A549 (cell line): Measurements from ENCODE around the gene KMO.

ENCODE experiments used
- NPAS2 ChIP-seq: fragments of 250-450 bp; sonication (Bioruptor Pico); IDR thresholded peaks from 2 replicates; pipeline ENCODE4 v1.8.0; 2022; ENCODE audit warnings: mild to moderate bottlenecking, moderate library complexity, borderline replicate concordance
- SMC3 ChIP-seq: fragments of >200 bp; sonication (Bioruptor Twin); formaldehyde crosslinking; IDR thresholded peaks from 3 replicates; pipeline ENCODE4 v1.6.1; 2018; ENCODE audit warnings: inconsistent platforms
- SREBF2 ChIP-seq: fragments of 450-650 bp; IDR thresholded peaks from 2 replicates; pipeline ENCODE4 v1.6.1; 2014; ENCODE audit warnings: mild to moderate bottlenecking, moderate library complexity
- TF ChIP-seq, protein P1 (sequence below): fragments of >200 bp; sonication (Bioruptor Twin); formaldehyde crosslinking; IDR thresholded peaks from 3 replicates; pipeline ENCODE4 v1.5.1; 2016
- TF ChIP-seq, protein P2 (sequence below): IDR thresholded peaks from 2 replicates; pipeline ENCODE4 v1.6.1; 2012

DNA sequence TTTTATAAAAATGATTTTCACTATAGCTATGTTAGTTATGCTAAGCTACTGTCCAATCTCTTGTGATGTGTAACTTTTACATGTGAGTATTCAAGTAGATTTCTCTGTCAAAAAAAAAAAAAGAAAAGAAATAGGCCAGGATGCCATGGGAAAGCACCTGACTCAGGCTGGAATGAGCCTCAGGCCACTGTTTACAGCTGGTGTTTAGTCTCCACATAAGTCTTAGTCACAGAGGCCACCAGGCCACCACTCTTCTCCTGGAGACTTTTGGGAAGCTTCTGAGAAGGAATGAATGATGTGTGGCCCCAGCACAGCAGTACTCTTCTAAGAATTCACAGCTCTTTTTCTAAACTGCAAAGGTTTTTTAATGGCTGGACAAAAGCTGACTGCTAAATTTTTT is 59.1 kb downstream of the KMO start:
- TF ChIP-seq SMC3: no peak
- TF ChIP-seq, protein P1, sequence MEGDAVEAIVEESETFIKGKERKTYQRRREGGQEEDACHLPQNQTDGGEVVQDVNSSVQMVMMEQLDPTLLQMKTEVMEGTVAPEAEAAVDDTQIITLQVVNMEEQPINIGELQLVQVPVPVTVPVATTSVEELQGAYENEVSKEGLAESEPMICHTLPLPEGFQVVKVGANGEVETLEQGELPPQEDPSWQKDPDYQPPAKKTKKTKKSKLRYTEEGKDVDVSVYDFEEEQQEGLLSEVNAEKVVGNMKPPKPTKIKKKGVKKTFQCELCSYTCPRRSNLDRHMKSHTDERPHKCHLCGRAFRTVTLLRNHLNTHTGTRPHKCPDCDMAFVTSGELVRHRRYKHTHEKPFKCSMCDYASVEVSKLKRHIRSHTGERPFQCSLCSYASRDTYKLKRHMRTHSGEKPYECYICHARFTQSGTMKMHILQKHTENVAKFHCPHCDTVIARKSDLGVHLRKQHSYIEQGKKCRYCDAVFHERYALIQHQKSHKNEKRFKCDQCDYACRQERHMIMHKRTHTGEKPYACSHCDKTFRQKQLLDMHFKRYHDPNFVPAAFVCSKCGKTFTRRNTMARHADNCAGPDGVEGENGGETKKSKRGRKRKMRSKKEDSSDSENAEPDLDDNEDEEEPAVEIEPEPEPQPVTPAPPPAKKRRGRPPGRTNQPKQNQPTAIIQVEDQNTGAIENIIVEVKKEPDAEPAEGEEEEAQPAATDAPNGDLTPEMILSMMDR: no peak
- no peak for TF ChIP-seq SREBF2
- TF ChIP-seq NPAS2 (CRISPR knock-in tag): no peak
- TF ChIP-seq, protein P2, sequence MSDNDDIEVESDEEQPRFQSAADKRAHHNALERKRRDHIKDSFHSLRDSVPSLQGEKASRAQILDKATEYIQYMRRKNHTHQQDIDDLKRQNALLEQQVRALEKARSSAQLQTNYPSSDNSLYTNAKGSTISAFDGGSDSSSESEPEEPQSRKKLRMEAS: peak; percentile 42; the same call in 1 of the 2 replicates
